ENCODE data around the gene MTF2.

DNA sequence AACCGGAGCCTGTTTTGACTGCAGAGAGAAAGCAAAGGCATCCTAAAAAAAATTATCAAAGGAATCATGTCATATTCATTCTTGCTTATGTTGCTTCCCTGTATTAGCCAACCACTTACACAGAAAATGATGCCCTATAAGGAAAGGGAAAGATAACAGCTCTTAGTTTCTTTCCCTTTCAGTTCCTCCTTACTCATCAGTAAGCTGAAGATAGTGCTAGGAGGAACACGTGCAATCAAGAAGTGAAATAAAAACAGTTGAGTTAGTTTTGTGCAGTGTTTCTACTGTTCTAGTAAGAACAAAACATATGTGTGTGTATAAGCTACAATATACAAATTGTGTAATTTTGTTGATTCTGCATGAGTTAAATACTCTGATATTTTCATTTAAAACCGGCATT lies 45.3 kb upstream of the MTF2 start:
- TF ChIP-seq CHD2 (IDR thresholded peaks at IDR 0.05; ENCODE audit: low read depth, low read length), result no peak
- TF ChIP-seq RFX5 (IDR thresholded peaks at IDR 0.05; ENCODE audit: low read depth, low read length), result no peak
- TF ChIP-seq MEF2D (tag; conservative IDR thresholded peaks at IDR 0.05; ENCODE audit: low read depth), result no peak
- no peak for TF ChIP-seq NR3C1 (CRISPR knock-in tag; IDR thresholded peaks at IDR 0.05)
- TF ChIP-seq FOXM1 (IDR thresholded peaks at IDR 0.05; ENCODE audit: low read depth), result no peak
- TF ChIP-seq FOXM1 (CRISPR knock-in tag; IDR thresholded peaks at IDR 0.05; ENCODE audit: low read depth), result no peak
- peak; percentile 56; the same call in 1 of the 2 replicates for TF ChIP-seq FOSL1 (tag; conservative IDR thresholded peaks at IDR 0.05)
- TF ChIP-seq ZNF134 (CRISPR knock-in tag; conservative IDR thresholded peaks at IDR 0.05), result no peak
- no peak for TF ChIP-seq TCFL5 (CRISPR knock-in tag; conservative IDR thresholded peaks at IDR 0.05)
- no peak for TF ChIP-seq ZNF274 (IDR thresholded peaks at IDR 0.05; ENCODE audit: borderline replicate concordance, low read depth, low read length)
- TF ChIP-seq ZNF175 (CRISPR knock-in tag; IDR thresholded peaks at IDR 0.05; ENCODE audit: low read depth), result no peak
- TF ChIP-seq, protein P1, sequence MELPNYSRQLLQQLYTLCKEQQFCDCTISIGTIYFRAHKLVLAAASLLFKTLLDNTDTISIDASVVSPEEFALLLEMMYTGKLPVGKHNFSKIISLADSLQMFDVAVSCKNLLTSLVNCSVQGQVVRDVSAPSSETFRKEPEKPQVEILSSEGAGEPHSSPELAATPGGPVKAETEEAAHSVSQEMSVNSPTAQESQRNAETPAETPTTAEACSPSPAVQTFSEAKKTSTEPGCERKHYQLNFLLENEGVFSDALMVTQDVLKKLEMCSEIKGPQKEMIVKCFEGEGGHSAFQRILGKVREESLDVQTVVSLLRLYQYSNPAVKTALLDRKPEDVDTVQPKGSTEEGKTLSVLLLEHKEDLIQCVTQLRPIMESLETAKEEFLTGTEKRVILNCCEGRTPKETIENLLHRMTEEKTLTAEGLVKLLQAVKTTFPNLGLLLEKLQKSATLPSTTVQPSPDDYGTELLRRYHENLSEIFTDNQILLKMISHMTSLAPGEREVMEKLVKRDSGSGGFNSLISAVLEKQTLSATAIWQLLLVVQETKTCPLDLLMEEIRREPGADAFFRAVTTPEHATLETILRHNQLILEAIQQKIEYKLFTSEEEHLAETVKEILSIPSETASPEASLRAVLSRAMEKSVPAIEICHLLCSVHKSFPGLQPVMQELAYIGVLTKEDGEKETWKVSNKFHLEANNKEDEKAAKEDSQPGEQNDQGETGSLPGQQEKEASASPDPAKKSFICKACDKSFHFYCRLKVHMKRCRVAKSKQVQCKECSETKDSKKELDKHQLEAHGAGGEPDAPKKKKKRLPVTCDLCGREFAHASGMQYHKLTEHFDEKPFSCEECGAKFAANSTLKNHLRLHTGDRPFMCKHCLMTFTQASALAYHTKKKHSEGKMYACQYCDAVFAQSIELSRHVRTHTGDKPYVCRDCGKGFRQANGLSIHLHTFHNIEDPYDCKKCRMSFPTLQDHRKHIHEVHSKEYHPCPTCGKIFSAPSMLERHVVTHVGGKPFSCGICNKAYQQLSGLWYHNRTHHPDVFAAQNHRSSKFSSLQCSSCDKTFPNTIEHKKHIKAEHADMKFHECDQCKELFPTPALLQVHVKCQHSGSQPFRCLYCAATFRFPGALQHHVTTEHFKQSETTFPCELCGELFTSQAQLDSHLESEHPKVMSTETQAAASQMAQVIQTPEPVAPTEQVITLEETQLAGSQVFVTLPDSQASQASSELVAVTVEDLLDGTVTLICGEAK (IDR thresholded peaks at IDR 0.05), result no peak
- TF ChIP-seq, protein P1 (CRISPR knock-in tag; IDR thresholded peaks at IDR 0.05), result no peak
- TF ChIP-seq, protein P2, sequence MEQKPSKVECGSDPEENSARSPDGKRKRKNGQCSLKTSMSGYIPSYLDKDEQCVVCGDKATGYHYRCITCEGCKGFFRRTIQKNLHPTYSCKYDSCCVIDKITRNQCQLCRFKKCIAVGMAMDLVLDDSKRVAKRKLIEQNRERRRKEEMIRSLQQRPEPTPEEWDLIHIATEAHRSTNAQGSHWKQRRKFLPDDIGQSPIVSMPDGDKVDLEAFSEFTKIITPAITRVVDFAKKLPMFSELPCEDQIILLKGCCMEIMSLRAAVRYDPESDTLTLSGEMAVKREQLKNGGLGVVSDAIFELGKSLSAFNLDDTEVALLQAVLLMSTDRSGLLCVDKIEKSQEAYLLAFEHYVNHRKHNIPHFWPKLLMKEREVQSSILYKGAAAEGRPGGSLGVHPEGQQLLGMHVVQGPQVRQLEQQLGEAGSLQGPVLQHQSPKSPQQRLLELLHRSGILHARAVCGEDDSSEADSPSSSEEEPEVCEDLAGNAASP (IDR thresholded peaks at IDR 0.05), result no peak

All from K562 (cell line).